Osteocyte (in vitro differentiated cells): ENCODE results near the gene PHETA2. TPM values are rescaled to one million over a fixed set of nuclear protein-coding genes. Genes with fewer than 3 reads are reported as not detected.
"Not testable (repeated sequence)": the region's sequence is repeated elsewhere in the genome, so short reads cannot be mapped to it uniquely, and the experiment has no call there.

ENCODE experiments used
- DNase-seq: peaks from one replicate; pipeline ENCODE4 v3.0.0; 2021; ENCODE audit warnings: mixed read lengths; ENCODE audit not compliant: unreplicated experiment; ENCODE audit errors: extremely low spot score
- H3K27ac Mint-ChIP-seq: one replicate; pipeline ENCODE4 v1.8.0; 2021; ENCODE audit warnings: mild to moderate bottlenecking, mixed read lengths; ENCODE audit not compliant: unreplicated experiment
- H3K27me3 Mint-ChIP-seq: one replicate; pipeline ENCODE4 v1.8.0; 2021; ENCODE audit warnings: mixed read lengths; ENCODE audit not compliant: unreplicated experiment
- H3K36me3 Mint-ChIP-seq: one replicate; pipeline ENCODE4 v1.8.0; 2021; ENCODE audit warnings: mixed read lengths; ENCODE audit not compliant: unreplicated experiment
- H3K4me1 Mint-ChIP-seq: one replicate; pipeline ENCODE4 v1.8.0; 2021; ENCODE audit warnings: mixed read lengths; ENCODE audit not compliant: unreplicated experiment
- H3K4me3 Mint-ChIP-seq: one replicate; pipeline ENCODE4 v1.8.0; 2021; ENCODE audit warnings: mild to moderate bottlenecking, moderate library complexity, mixed read lengths; ENCODE audit not compliant: unreplicated experiment
- H3K9me3 Mint-ChIP-seq: one replicate; pipeline ENCODE4 v1.8.0; 2021; ENCODE audit warnings: mixed read lengths; ENCODE audit not compliant: unreplicated experiment
- CTCF ChIP-seq: fragments of 200-600 bp; sonication (generic); IDR thresholded peaks from 2 replicates; pipeline ENCODE4 v1.5.0; 2021; ENCODE audit warnings: antibody characterized with exemption, mild to moderate bottlenecking, moderate library complexity
- total RNA-seq: library from RNA; stranded (reverse); gene quantifications from 2 replicates; pipeline ENCODE4 v1.2.1, GENCODE V29; 2021

PHETA2 gene
- total RNA-seq, 1 donor from 2014 or later, result not detected

GRCh38 chr22:42090596-42091454 is 16.8 kb downstream of the PHETA2 start, which contains the start of gene NDUFA6:
Gene NDUFA6, minus strand, starts transcription at chr22:42090772. Its CDS starts 28 bp downstream, at chr22:42090744.
- peaks cover 23% of the 10 kb centered on the region for H3K4me1 Mint-ChIP-seq
- H3K36me3 Mint-ChIP-seq, result peaks cover 25% of the 10 kb centered on the region
- peak; percentile 99 for DNase-seq
- H3K4me3 Mint-ChIP-seq, result peak within 1 kb of the TSS; percentile 97
- TF ChIP-seq CTCF, result peak; percentile 90
- H3K9me3 Mint-ChIP-seq, result no peaks in the 10 kb centered on the region
- H3K27me3 Mint-ChIP-seq, result no peaks in the 10 kb centered on the region
- peak within 1 kb of the TSS; percentile 98 for H3K27ac Mint-ChIP-seq

GRCh38 chr22:42091455-42091782 is 17.4 kb downstream of the PHETA2 start:
- peak overlapping the region; percentile 97 for H3K4me3 Mint-ChIP-seq
- peaks cover 23% of the 10 kb centered on the region for H3K4me1 Mint-ChIP-seq
- H3K27ac Mint-ChIP-seq, result peak overlapping the region; percentile 98
- H3K9me3 Mint-ChIP-seq, result no peaks in the 10 kb centered on the region
- DNase-seq, result no peak
- H3K36me3 Mint-ChIP-seq, result peaks cover 21% of the 10 kb centered on the region
- no peak for TF ChIP-seq CTCF
- H3K27me3 Mint-ChIP-seq, result no peaks in the 10 kb centered on the region

- no peak for DNase-seq
- H3K36me3 Mint-ChIP-seq, result peaks cover 21% of the 10 kb centered on the region
- H3K27ac Mint-ChIP-seq, result no peak overlapping the region
- H3K9me3 Mint-ChIP-seq, result peaks cover 22% of the 10 kb centered on the region
- H3K4me3 Mint-ChIP-seq, result no peak overlapping the region
- TF ChIP-seq CTCF, result no peak
- no peaks in the 10 kb centered on the region for H3K4me1 Mint-ChIP-seq
- no peaks in the 10 kb centered on the region for H3K27me3 Mint-ChIP-seq
These were observed 27.2 kb downstream of the PHETA2 start for GRCh38 chr22:42101199-42101598.

- not testable (repeated sequence) for H3K4me3 Mint-ChIP-seq, H3K27me3 Mint-ChIP-seq
- H3K9me3 Mint-ChIP-seq, result peaks cover 19% of the 10 kb centered on the region
These were observed 30.3 kb downstream of the PHETA2 start for GRCh38 chr22:42104332-42104860.

DNA sequence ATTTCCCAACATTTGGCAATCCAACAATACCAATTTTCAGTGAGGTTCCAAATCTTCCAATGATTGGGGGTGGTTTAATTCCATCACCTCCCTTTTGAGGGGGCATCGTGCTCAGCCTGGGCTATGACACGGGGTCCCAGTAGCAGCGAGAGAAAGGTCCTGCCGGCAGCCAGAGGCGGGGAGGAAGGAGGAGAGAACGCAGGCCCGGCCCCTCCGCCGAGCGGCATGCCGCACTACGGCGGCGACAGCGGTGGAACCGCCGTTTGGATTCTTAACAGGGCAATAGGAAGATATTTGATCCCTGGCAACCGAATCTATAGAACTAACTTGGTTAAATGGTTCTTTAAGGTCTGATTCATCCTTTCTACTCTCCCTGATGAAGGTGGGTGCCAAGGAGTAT is 34.8 kb downstream of the PHETA2 start:
- no peak overlapping the region for H3K4me3 Mint-ChIP-seq
- no peak for TF ChIP-seq CTCF
- DNase-seq, result no peak
- peaks cover 14% of the 10 kb centered on the region for H3K9me3 Mint-ChIP-seq
- peaks cover 12% of the 10 kb centered on the region for H3K36me3 Mint-ChIP-seq
- no peaks in the 10 kb centered on the region for H3K4me1 Mint-ChIP-seq
- no peak overlapping the region for H3K27ac Mint-ChIP-seq
- no peaks in the 10 kb centered on the region for H3K27me3 Mint-ChIP-seq

More at GRCh38 chr22:42104332-42104860, 30.3 kb downstream of the PHETA2 start:
- not testable (repeated sequence) for H3K27ac Mint-ChIP-seq, H3K4me1 Mint-ChIP-seq, DNase-seq
- H3K36me3 Mint-ChIP-seq, result peaks cover 21% of the 10 kb centered on the region
